Hematopoietic multipotent progenitor cell treated with erythropoietin and hydrocortisone succinate and interleukin-3 and kit ligand, for 4 days (in vitro differentiated cells): Measurements from ENCODE around the gene ITIH2.
"Not testable (repeated sequence)": the region's sequence is repeated elsewhere in the genome, so short reads cannot be mapped to it uniquely, and the experiment has no call there.

ENCODE experiments used
- DNase-seq: peaks from one replicate; pipeline ENCODE4 v3.0.0-alpha.2; 2015

Gene ITIH2

GRCh38 chr10:7752251-7752650 lies 49.1 kb downstream of the ITIH2 start:
- no peak for DNase-seq

GRCh38 chr10:7755103-7755502 lies 52.0 kb downstream of the ITIH2 start:
- DNase-seq = no peak

GRCh38 chr10:7756360-7756992 lies 53.4 kb downstream of the ITIH2 start:
- peak; percentile 80 for DNase-seq

GRCh38 chr10:7763929-7764328 lies 60.8 kb downstream of the ITIH2 start:
- peak; percentile 71 for DNase-seq

GRCh38 chr10:7766241-7766640 lies 63.1 kb downstream of the ITIH2 start:
- DNase-seq = no peak

- no peak for DNase-seq
Measured at GRCh38 chr10:7767209-7767608, 64.1 kb downstream of the ITIH2 start.

- DNase-seq = no peak
Measured at GRCh38 chr10:7768417-7768816, 65.3 kb downstream of the ITIH2 start.

GRCh38 chr10:7773845-7774801 lies 71.0 kb downstream of the ITIH2 start:
- peak; percentile 13 for DNase-seq

GRCh38 chr10:7776777-7777176 lies 73.7 kb downstream of the ITIH2 start:
- no peak for DNase-seq

GRCh38 chr10:7782194-7782593 lies 79.1 kb downstream of the ITIH2 start:
- not testable (repeated sequence) for DNase-seq

GRCh38 chr10:7786430-7786829 lies 83.3 kb downstream of the ITIH2 start:
- peak; percentile 60 for DNase-seq

GRCh38 chr10:7787150-7787856 lies 84.2 kb downstream of the ITIH2 start:
- DNase-seq = peak; percentile 36

- peak; percentile 98 for DNase-seq
Measured at GRCh38 chr10:7787857-7788638, 84.9 kb downstream of the ITIH2 start, which contains the start of the genes ATP5F1C and KIN. TSS of gene ATP5F1C (plus strand) at chr10:7788177. CDS start at chr10:7788208, 31 bp downstream. TSS of gene KIN (minus strand) at chr10:7787993. CDS start at chr10:7787933, 60 bp downstream.

GRCh38 chr10:7788639-7789286 lies 85.6 kb downstream of the ITIH2 start:
- peak; percentile 19 for DNase-seq

- DNase-seq = peak; percentile 78
Measured at GRCh38 chr10:7789390-7789789, 86.3 kb downstream of the ITIH2 start.

- DNase-seq = no peak
Measured at GRCh38 chr10:7792541-7792940, 89.4 kb downstream of the ITIH2 start.

GRCh38 chr10:7794251-7795026 lies 91.3 kb downstream of the ITIH2 start:
- no peak for DNase-seq

GRCh38 chr10:7795605-7796004 lies 92.5 kb downstream of the ITIH2 start:
- peak; percentile 56 for DNase-seq

- DNase-seq = peak; percentile 72
Measured at GRCh38 chr10:7797582-7797981, 94.5 kb downstream of the ITIH2 start.
